ENCODE results near the gene DOCK4. TPM values are rescaled to one million over a fixed set of nuclear protein-coding genes. Genes with fewer than 3 reads are reported as not detected.

DOCK4 gene
- total RNA-seq, 1 donor from 2014 or later = 11.8 TPM

- ATAC-seq (no peak), DNase-seq (ENCODE audit: low spot score) (no peak)
These were observed 225.5 kb downstream of the DOCK4 start for GRCh38 chr7:111980725-111981124.

GRCh38 chr7:111975346-111975745, 230.9 kb downstream of the DOCK4 start:
- ATAC-seq (no peak), DNase-seq (ENCODE audit: low spot score) (no peak)

GRCh38 chr7:111960984-111961383, 245.2 kb downstream of the DOCK4 start:
- DNase-seq (ENCODE audit: low spot score) (no peak), ATAC-seq (no peak)

DNA sequence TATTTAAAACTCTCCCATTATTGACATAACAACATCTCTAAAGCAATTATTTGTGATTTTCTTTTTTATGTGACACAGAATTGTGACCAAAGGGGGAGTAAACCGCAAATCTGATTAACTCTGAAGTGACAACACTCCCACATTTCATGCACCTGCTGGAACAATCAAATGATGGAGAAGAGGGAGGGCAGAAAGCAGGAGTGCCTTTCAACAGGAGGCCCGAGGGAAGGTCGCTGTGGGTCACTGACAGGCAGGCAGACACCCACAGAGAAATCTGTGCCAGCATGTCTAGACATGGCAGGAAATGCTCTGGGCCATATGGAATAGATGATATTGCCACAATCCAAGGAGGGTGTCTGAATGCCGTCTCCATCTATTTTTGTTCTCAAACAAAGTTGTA, 247.3 kb downstream of the DOCK4 start:
- no peak for ATAC-seq
- no peak for DNase-seq (ENCODE audit: low spot score)

DNA sequence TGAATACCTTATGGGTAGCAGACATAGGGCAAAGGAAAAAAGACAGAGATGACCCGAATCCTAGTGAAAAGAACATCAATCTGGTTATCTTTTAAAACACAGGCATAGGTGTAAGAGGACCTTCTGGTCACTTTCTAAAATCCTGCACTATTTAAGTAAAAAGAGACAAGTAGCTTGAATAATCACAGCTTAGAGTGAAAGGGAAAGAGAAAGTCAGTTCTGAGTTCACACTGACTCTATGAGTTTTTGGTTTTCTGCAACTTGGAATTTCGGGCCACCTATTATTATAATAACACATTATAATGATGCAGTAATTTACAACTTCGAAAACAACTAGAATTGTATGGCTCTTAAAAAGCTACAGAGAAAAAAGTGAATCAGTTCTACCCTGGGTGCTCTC, 247.8 kb downstream of the DOCK4 start:
- DNase-seq (ENCODE audit: low spot score) (no peak), ATAC-seq (no peak)

DNA sequence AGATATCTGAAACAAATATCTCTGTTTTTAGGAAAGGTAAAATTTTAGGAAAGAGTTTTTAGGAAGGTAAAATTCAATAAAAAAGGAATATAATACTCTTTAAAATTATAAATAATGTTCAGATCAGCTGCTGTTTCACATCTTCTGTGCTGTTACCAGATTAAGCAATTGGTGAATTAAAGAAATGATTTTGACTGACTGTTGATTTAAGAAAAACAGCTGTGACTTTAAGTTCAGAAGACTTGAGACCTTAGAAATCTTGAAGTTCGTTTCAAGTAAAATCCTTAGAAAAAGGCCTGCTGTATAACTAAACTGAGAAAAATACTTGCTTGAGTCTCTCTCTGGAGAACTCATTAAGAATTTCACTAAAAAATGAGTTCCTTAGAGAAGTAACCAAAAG, 250.6 kb downstream of the DOCK4 start:
- ATAC-seq = no peak

GRCh38 chr7:111954474-111955381, 251.5 kb downstream of the DOCK4 start:
- DNase-seq (ENCODE audit: low spot score) = peak; percentile 44
- peak; percentile 30 for ATAC-seq

More for the DNA sequence above, 250.6 kb downstream of the DOCK4 start:
- DNase-seq (ENCODE audit: low spot score) = no peak

DNA sequence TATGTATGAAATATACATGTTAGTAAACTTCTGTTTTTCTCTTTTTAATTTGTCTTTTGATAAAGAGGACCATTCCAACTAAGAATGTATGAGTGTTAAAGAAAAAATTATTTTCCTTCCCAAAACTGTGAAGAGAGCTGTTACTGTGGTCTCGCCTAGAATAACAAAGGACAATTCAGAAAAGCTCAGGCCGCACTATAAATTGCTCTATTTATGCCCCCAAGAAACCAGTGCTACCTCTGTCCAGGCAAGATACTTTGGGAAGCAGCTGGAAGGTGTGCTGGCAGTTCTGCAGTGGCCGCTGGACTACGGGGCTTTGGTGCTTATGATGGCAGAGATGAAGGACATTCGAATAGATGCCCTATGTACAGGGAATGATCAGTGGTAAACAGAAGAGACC, 252.1 kb downstream of the DOCK4 start:
- DNase-seq (ENCODE audit: low spot score) = no peak
- ATAC-seq = no peak

DNA sequence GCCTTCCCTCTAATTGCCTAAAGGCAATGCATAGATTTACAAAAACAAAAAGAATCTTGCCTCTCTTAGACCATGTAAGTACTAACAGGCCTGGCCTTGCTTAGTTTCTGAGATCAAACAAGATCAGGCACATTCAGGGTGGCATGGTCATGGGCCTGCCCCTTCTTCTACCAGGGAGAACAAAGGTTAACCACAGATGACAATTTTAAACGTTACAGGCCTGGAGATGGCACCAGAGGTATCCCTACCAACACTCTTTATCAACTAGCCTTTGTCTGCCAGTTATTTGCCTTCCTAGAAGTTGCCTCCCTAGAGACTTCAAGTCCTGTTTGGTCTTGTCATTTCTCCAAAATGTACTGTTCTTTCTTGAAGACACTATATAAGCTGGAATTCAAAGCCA, 252.6 kb downstream of the DOCK4 start:
- ATAC-seq (peak; percentile 99), DNase-seq (ENCODE audit: low spot score) (peak; percentile 74)

- ATAC-seq = no peak
These were observed 253.4 kb downstream of the DOCK4 start for GRCh38 chr7:111952783-111953182.

DNA sequence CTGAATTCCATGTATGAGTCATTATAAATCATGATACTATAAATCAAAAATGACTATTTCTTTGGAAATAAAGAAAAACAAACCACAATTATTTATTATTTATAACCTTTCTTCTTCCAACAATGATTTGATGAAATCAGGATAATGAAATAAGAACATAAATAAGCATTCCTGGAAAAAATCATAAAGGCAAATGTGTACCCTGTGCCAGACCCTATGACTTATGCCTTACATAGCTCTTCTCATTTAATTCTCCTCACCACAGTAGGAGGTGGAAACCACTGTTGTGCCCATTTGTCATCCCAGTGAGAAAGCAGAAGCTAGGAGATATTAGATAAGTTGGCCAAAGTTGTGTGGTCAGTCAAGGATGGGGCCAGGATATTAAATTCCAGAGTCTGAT, 255.1 kb downstream of the DOCK4 start:
- DNase-seq (ENCODE audit: low spot score) = no peak
- no peak for ATAC-seq

More at GRCh38 chr7:111952783-111953182, 253.4 kb downstream of the DOCK4 start:
- no peak for DNase-seq (ENCODE audit: low spot score)

GRCh38 chr7:111942450-111943081, 263.6 kb downstream of the DOCK4 start:
- ATAC-seq = no peak
- DNase-seq (ENCODE audit: low spot score) = no peak

DNA sequence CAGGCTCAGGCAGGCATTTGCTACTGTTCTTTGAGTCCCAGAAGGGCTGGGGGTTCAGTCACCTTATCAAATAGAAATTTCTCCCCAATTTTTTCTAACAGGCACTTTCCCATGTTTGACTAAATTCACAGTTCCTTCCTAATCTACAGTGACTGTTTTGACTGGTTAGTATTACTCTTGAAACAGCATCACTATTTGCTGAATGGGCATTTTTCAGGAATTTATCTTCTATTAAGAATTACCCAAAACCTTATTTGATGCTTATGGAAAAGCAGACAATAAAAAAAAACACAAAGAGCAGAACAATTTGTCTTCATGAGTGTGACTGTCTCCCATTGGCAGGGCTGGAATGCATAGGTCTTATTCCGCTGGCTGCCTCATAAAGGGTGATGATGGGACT, 269.0 kb downstream of the DOCK4 start:
- ATAC-seq = no peak
- no peak for DNase-seq (ENCODE audit: low spot score)

GRCh38 chr7:111933609-111934008, 272.6 kb downstream of the DOCK4 start:
- no peak for ATAC-seq

DNA sequence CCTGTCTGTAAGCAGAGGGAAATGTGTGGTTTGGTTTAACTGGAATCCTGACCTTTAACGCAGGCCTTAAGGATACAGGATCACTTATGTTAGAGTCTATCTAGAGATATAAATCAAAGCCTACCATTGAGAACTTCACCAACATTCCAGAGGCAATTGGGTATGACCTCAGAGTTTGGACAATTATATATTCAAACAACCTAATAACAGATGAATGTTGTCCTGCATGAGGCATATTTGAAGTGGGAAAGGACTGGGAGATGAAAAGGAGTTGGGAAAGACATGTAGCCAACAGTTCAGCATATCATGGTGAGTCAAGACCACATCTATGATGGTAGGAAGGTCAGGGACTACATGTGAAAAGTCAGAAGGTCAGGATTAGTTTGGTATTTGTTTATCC, 274.2 kb downstream of the DOCK4 start:
- DNase-seq (ENCODE audit: low spot score) = no peak
- no peak for ATAC-seq

More at GRCh38 chr7:111933609-111934008, 272.6 kb downstream of the DOCK4 start:
- no peak for DNase-seq (ENCODE audit: low spot score)

DNA sequence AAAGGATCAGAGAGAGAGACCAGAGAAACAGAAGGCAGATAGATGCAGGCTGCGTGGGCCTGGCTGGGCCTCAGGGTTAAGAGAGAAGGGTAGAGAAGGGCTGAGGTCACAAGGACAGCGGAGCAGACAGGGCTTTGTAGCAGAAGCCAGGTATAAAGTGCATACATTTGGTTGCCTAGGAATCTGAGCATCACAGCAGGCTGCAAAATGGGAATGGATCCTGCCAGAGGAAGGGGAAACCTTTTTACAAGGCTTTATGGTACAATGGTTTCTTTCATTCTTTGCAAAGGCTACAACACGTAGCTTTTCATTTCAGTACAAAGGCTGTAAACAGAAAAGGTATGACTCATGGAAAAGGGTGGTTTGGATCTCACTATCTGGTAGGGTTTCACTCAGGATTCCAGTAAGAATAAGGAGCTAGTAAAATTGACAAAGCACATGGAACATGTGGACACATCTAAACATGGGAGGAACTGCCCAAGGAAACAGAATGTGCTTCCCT, 275.1 kb downstream of the DOCK4 start:
- ATAC-seq = no peak
- DNase-seq (ENCODE audit: low spot score) = no peak

DNA sequence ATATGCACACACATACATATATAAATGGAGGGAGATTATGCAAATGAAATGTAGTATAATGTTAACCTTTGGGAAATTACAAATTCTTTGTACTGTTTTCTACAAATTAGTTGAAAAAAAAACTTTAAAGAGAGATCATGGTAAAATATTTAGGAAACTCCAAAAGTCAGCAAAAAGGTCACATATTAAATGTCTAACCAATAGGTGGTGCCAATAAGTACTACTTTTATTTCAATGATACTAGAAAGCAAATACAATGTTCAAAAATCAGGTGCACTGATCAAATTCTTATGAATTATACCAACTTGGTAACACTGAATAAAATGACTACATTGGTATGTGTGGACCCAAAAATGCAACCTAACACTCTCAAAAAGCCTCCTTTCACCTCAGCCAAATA, 276.9 kb downstream of the DOCK4 start:
- ATAC-seq = no peak
- DNase-seq (ENCODE audit: low spot score) = no peak

- ATAC-seq = no peak
- no peak for DNase-seq (ENCODE audit: low spot score)
These were observed 278.7 kb downstream of the DOCK4 start for GRCh38 chr7:111927353-111928019.

- ATAC-seq (no peak), DNase-seq (ENCODE audit: low spot score) (no peak)
These were observed 285.9 kb downstream of the DOCK4 start for GRCh38 chr7:111920329-111920728.

DNA sequence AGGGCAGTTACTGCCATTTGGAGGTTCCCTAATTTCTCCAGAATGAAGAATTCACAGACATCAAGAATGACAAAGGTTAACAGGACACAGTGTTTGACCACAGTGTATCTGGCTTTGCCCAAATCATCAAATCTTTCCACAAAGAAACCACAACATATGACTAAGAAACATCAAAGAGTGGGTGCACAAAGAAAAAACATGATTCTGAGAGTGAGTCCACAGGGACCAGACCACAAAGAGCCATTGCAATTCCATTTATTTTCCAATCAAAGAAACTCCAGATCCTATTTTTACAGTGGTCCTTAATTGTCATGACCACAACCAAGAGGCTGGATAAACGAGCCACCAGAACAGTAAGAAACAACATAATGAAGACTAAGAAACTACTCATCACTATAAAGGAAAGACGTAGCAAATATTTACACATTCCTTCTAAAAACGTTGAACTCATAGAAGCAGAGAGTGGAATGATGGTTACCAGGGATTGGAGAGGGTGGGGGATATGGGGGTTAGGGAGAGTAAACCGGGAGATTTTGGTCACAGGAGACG, 286.5 kb downstream of the DOCK4 start:
- ATAC-seq (no peak), DNase-seq (ENCODE audit: low spot score) (no peak)

DNA sequence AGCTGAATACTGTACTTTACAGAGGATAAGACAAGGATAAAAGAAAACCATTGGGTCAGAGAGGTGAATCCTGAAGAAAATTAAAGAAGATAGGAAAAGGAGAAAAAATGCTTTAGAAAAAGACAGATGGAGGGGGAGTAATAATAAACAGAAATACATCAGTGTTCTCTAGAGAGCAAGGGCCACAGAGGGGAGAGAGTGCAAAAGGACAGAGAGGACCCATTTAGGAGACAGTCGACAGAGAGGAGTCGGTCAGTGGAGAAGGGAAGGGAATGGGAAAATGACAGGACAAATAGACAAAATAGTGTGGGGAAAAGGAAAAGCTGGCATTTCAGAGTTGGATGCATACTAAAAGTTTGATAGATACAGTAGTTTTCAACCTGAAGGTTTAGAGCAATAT, 287.0 kb downstream of the DOCK4 start:
- DNase-seq (ENCODE audit: low spot score) (no peak), ATAC-seq (no peak)
